ENCODE data around the gene CDH26. TPM values are rescaled to one million over a fixed set of nuclear protein-coding genes. Genes with fewer than 3 reads are reported as not detected.

Gene CDH26
- total and polyA plus RNA-seq, 2 experiments from 2014 or later = 2.0 TPM

DNA sequence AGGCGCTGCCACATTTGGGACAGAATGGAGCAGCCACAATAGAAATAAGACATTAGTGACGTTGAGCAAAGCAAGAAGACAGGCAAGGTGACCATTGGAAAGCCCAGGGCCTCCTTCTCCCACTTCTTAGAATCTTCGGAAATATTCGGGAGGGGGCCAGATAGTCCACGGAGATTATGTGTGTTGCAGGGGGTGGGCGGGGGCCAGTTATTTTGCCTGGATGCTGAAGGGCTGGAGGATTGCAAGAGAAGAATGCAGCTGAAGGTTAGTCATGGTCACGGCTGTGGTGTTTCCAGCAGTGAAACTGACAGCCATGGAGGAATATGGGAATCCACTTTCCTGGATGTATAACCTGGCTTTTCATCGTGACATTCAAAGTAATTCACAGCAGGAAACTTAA lies 88.6 kb downstream of the CDH26 start:
- ATAC-seq = no peak
- no peaks in the 10 kb centered on the region for H3K27me3 ChIP-seq (ENCODE audit: insufficient read depth)
- H3K9me2 ChIP-seq (ENCODE audit: insufficient read depth) = no peaks in the 10 kb centered on the region
- H3K4me1 Mint-ChIP-seq = no peaks in the 10 kb centered on the region; the same call in 2 of the 3 replicates
- H4K20me1 ChIP-seq (replicated peaks; ENCODE audit: insufficient read depth) = no peaks in the 10 kb centered on the region
- H2AFZ ChIP-seq = no peak overlapping the region
- H3F3A ChIP-seq (replicated peaks; ENCODE audit: low read depth) = no peaks in the 10 kb centered on the region
- peaks cover 9% of the 10 kb centered on the region for H3K27me3 Mint-ChIP-seq (ENCODE audit: insufficient read depth, low read depth, poor library complexity)
- no peak overlapping the region for H3K27ac Mint-ChIP-seq
- no peaks in the 10 kb centered on the region for H3K79me2 ChIP-seq (replicated peaks; ENCODE audit: insufficient read depth)
- no peak overlapping the region for H3K4me3 Mint-ChIP-seq
- H3K4me1 ChIP-seq (ENCODE audit: insufficient read depth) = peaks cover 4% of the 10 kb centered on the region; the same call in 1 of the 2 replicates
- H3K36me3 Mint-ChIP-seq (ENCODE audit: low read depth) = no peaks in the 10 kb centered on the region
- H3K27ac ChIP-seq (ENCODE audit: low read depth) = no peak overlapping the region
- H3K9me3 Mint-ChIP-seq = no peaks in the 10 kb centered on the region; the same call in 2 of the 3 replicates
- TF ChIP-seq EZH2phosphoT487 (IDR thresholded peaks at IDR 0.05; ENCODE audit: unreplicated experiment) = no peak
- H3K4me2 ChIP-seq = no peak overlapping the region
- no peaks in the 10 kb centered on the region for H3K36me3 ChIP-seq (ENCODE audit: insufficient read depth)
- no peak for DNase-seq (ENCODE audit: low spot score)
- H3K4me3 ChIP-seq = no peak overlapping the region

DNA sequence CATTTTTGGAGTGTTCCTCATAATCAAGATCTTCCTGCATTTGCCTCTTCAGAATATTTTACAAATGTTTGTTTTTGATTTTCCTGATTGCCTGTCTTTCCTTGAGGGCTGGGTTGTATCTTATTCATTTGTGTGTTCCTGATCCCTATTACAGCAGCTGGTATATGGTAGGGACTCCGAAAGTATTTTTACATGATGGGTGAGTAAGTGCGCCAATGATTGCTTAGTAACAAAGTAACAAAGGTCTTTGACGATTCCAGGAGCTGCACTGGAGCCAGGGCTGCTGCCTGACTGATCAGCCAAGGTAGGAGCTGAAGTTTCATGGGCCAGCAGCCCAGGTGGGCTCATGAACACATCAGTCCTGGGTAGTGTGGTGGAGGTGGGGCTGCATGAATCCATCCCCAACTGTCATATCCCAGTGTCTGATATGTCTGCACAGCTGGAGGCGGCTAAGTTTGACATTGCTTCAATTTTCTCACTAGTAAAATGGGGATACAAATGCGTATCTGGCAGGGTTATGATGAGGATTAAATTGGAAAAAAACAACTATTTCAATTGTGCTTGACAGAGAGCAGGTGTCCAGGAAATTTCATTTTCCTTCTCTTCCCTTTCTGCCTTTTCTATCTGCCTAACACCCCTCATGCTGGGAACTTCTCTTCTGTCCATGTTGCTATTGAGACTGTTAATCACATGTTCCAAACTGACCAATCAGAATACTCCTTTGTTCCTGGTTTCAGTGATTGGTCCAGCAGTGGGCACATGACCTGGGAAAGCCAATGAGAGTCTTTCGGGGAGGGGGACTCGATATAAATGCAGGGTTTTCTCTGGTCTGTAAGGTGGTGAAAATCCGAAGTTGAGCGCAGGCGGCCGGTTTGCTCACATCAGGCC lies 90.7 kb downstream of the CDH26 start:
- Histone ChIP-seq H3K27me3 (ENCODE audit: insufficient read depth) (no peaks in the 10 kb centered on the region), H3K9me2 (ENCODE audit: insufficient read depth) (no peaks in the 10 kb centered on the region), H3K4me1 (ENCODE audit: insufficient read depth) (no peaks in the 10 kb centered on the region; the same call in 1 of the 2 replicates), H3K27ac (ENCODE audit: low read depth) (no peak overlapping the region), H2AFZ (no peak overlapping the region), H4K20me1 (replicated peaks; ENCODE audit: insufficient read depth) (no peaks in the 10 kb centered on the region), H3F3A (replicated peaks; ENCODE audit: low read depth) (no peaks in the 10 kb centered on the region), H3K36me3 (ENCODE audit: insufficient read depth) (no peaks in the 10 kb centered on the region), H3K4me3 (no peak overlapping the region), H3K79me2 (replicated peaks; ENCODE audit: insufficient read depth) (no peaks in the 10 kb centered on the region), H3K4me2 (no peak overlapping the region)
- TF ChIP-seq, protein P1, sequence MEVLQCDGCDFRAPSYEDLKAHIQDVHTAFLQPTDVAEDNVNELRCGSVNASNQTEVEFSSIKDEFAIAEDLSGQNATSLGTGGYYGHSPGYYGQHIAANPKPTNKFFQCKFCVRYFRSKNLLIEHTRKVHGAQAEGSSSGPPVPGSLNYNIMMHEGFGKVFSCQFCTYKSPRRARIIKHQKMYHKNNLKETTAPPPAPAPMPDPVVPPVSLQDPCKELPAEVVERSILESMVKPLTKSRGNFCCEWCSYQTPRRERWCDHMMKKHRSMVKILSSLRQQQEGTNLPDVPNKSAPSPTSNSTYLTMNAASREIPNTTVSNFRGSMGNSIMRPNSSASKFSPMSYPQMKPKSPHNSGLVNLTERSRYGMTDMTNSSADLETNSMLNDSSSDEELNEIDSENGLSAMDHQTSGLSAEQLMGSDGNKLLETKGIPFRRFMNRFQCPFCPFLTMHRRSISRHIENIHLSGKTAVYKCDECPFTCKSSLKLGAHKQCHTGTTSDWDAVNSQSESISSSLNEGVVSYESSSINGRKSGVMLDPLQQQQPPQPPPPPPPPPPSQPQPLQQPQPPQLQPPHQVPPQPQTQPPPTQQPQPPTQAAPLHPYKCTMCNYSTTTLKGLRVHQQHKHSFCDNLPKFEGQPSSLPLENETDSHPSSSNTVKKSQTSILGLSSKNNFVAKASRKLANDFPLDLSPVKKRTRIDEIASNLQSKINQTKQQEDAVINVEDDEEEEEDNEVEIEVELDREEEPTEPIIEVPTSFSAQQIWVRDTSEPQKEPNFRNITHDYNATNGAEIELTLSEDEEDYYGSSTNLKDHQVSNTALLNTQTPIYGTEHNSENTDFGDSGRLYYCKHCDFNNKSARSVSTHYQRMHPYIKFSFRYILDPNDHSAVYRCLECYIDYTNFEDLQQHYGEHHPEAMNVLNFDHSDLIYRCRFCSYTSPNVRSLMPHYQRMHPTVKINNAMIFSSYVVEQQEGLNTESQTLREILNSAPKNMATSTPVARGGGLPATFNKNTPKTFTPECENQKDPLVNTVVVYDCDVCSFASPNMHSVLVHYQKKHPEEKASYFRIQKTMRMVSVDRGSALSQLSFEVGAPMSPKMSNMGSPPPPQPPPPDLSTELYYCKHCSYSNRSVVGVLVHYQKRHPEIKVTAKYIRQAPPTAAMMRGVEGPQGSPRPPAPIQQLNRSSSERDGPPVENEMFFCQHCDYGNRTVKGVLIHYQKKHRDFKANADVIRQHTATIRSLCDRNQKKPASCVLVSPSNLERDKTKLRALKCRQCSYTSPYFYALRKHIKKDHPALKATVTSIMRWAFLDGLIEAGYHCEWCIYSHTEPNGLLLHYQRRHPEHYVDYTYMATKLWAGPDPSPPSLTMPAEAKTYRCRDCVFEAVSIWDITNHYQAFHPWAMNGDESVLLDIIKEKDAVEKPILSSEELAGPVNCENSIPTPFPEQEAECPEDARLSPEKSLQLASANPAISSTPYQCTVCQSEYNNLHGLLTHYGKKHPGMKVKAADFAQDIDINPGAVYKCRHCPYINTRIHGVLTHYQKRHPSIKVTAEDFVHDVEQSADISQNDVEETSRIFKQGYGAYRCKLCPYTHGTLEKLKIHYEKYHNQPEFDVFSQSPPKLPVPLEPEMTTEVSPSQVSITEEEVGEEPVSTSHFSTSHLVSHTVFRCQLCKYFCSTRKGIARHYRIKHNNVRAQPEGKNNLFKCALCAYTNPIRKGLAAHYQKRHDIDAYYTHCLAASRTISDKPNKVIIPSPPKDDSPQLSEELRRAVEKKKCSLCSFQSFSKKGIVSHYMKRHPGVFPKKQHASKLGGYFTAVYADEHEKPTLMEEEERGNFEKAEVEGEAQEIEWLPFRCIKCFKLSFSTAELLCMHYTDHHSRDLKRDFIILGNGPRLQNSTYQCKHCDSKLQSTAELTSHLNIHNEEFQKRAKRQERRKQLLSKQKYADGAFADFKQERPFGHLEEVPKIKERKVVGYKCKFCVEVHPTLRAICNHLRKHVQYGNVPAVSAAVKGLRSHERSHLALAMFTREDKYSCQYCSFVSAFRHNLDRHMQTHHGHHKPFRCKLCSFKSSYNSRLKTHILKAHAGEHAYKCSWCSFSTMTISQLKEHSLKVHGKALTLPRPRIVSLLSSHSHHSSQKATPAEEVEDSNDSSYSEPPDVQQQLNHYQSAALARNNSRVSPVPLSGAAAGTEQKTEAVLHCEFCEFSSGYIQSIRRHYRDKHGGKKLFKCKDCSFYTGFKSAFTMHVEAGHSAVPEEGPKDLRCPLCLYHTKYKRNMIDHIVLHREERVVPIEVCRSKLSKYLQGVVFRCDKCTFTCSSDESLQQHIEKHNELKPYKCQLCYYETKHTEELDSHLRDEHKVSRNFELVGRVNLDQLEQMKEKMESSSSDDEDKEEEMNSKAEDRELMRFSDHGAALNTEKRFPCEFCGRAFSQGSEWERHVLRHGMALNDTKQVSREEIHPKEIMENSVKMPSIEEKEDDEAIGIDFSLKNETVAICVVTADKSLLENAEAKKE (CRISPR knock-in tag; IDR thresholded peaks at IDR 0.05) = no peak
- TF ChIP-seq CTCF (conservative IDR thresholded peaks at IDR 0.05; ENCODE audit: low read depth in 2 of 2) (no peak), NANOG (IDR thresholded peaks at IDR 0.05; ENCODE audit: borderline replicate concordance) (no peak), REST (IDR thresholded peaks at IDR 0.05; ENCODE audit: unreplicated experiment) (no peak), EZH2 (IDR thresholded peaks at IDR 0.05; ENCODE audit: low read depth, unreplicated experiment) (no peak)
- H3K4me3 Mint-ChIP-seq = no peak overlapping the region
- no peaks in the 10 kb centered on the region; the same call in 2 of the 3 replicates for H3K9me3 Mint-ChIP-seq
- ATAC-seq (no peak), DNase-seq (ENCODE audit: low spot score) (no peak)
- no peaks in the 10 kb centered on the region for H3K4me1 Mint-ChIP-seq
- peaks cover 7% of the 10 kb centered on the region for H3K27me3 Mint-ChIP-seq (ENCODE audit: insufficient read depth, low read depth, poor library complexity)
- no peaks in the 10 kb centered on the region for H3K36me3 Mint-ChIP-seq (ENCODE audit: low read depth)
- no peak overlapping the region for H3K27ac Mint-ChIP-seq
